AG04449 (cell line): ENCODE measurements around the gene TRHDE.

Experiments used
- CTCF ChIA-PET: fragments of 350-600 bp; formaldehyde crosslinking; extraction: SDS; loops from one replicate; lab custom pipeline; 2021; ENCODE audit warnings: antibody characterized with exemption; lab: Yijun Ruan, JAX
- POLR2A ChIA-PET: fragments of 400-600, 350-600 bp; formaldehyde crosslinking; extraction: SDS; loops from one replicate; lab custom pipeline; 2020; ENCODE audit warnings: antibody characterized with exemption, inconsistent platforms; lab: Yijun Ruan, JAX
- DNase-seq: peaks from one replicate; pipeline ENCODE4 v3.0.0-alpha.2; 2010; ENCODE audit warnings: low read depth, low spot score
- H3K4me3 ChIP-seq: 2 replicates; pipeline ENCODE4 v1.5.1; 2011; ENCODE audit warnings: low read depth, mild to moderate bottlenecking, control low read depth, low read length
- CTCF ChIP-seq: IDR thresholded peaks from one replicate; pipeline ENCODE4 v1.5.1; 2011; ENCODE audit warnings: mild to moderate bottlenecking, moderate library complexity, low read length, control low read depth, inconsistent platforms; ENCODE audit not compliant: insufficient read depth; ENCODE audit errors: missing control alignments

Gene TRHDE

DNA sequence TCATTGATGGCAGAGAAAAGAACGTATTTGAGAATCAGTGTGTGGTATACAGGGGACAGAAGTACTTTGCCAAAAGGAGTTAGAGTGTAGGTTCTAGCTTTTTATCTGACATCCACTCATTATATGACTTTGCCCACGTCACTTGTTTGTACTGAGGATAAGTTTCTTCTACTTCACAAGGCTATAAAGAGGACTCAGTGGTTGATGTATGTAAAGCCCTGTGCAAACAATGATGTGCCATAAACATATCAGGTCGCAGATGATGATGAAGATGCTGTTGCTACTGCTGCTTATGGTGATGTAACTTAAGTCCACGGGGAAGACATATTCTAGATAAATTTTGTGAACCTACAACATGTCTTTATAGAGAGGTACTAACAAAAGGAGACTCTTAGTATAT lies 66.3 kb downstream of the TRHDE start:
- TF ChIP-seq CTCF: no peak
- CTCF ChIA-PET: no interaction called here

GRCh38 chr12:72346363-72346944 lies 74.3 kb downstream of the TRHDE start:
- DNase-seq: peak; percentile 36
- CTCF ChIA-PET: interaction anchor here (0.9 to 2.4 kb wide), 18 partner anchors 9 to 427 kb away, joined by 3 to 11 read pairs (median 4); no protein-coding TSS in a partner anchor
- POLR2A ChIA-PET: no interaction called here
- H3K4me3 ChIP-seq: no peak overlapping the region
- peak; percentile 56 for TF ChIP-seq CTCF

More for the DNA sequence above, 66.3 kb downstream of the TRHDE start:
- DNase-seq: no peak
- POLR2A ChIA-PET: no interaction called here
- H3K4me3 ChIP-seq: no peak overlapping the region

DNA sequence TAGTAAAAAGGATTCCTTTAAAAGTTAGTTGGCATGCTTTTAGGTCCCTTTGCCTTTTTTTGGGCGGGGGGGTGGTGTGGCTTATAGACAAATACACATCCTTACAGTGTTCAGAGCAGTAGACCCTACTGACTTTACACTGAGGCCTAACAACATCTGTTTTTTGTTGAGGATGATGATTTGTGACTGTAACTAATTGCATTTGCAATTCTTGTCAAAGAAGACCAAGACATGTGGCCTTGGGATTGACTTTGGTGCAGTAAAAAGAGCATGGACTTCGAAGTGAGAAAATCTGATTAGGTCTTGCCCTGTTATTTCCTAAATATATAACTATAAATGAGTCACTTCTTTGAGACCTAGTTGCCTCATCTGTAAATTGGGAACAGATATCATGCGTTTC lies 77.3 kb downstream of the TRHDE start:
- DNase-seq: no peak
- no peak for TF ChIP-seq CTCF
- ChIA-PET POLR2A (no interaction called here), CTCF (interaction anchor here (1.5 kb wide), 1 partner anchor 77 kb away, joined by 3 read pairs; the partner anchor contains the start of gene TRHDE)
- H3K4me3 ChIP-seq: no peak overlapping the region

GRCh38 chr12:72359416-72359815 lies 87.2 kb downstream of the TRHDE start:
- no peak overlapping the region for H3K4me3 ChIP-seq
- TF ChIP-seq CTCF: no peak
- POLR2A ChIA-PET: no interaction called here
- DNase-seq: no peak
- CTCF ChIA-PET: no interaction called here

GRCh38 chr12:72365151-72365550 lies 93.0 kb downstream of the TRHDE start:
- no peak for TF ChIP-seq CTCF
- no peak for DNase-seq
- H3K4me3 ChIP-seq: no peak overlapping the region
- ChIA-PET CTCF (interaction anchor here (1.9 kb wide), 1 partner anchor 19 kb away, joined by 11 read pairs; no protein-coding TSS in a partner anchor), POLR2A (no interaction called here)

DNA sequence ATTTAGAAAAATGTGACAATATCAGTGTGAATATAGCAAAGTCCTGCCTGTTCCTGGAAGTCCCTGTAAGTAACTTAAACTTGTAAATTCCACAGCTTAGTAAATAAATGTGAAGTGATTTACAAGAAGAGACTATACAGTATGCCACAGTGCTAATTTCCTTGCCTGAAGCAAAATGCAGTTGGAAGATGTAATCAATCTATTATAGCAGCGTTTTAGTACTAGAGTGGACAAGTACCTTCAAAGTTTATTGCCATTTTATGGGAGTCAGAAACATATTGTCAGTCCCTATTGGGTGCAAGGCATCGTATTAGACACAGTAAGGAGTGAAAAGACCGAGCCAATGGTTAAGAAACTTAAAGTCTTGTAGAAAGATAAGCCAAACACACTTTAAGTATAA lies 94.1 kb downstream of the TRHDE start:
- H3K4me3 ChIP-seq: no peak overlapping the region
- ChIA-PET POLR2A (no interaction called here), CTCF (interaction anchor here (1.9 kb wide), 1 partner anchor 21 kb away, joined by 11 read pairs; no protein-coding TSS in a partner anchor)
- no peak for DNase-seq
- TF ChIP-seq CTCF: no peak
